Neural crest cell (in vitro differentiated cells): ENCODE data around the gene SLC39A11. TPM values are rescaled to one million over a fixed set of nuclear protein-coding genes. Genes with fewer than 3 reads are reported as not detected.

Experiments used
- DNase-seq: peaks from one replicate; pipeline ENCODE4 v3.0.0; 2021; ENCODE audit warnings: low read depth, mixed read lengths, low spot score
- H3K27ac Mint-ChIP-seq: one replicate; pipeline ENCODE4 v1.8.0; 2021; ENCODE audit warnings: mild to moderate bottlenecking, mixed read lengths; ENCODE audit not compliant: unreplicated experiment
- H3K27me3 Mint-ChIP-seq: 2 replicates; pipeline ENCODE4 v1.8.0; 2021; ENCODE audit warnings: low read depth, mild to moderate bottlenecking, mixed read lengths
- H3K36me3 Mint-ChIP-seq: 2 replicates; pipeline ENCODE4 v1.8.0; 2021; ENCODE audit warnings: low read depth, mild to moderate bottlenecking, mixed read lengths
- H3K4me1 Mint-ChIP-seq: 2 replicates; pipeline ENCODE4 v1.8.0; 2021; ENCODE audit warnings: mixed read lengths
- H3K4me3 Mint-ChIP-seq: one replicate; pipeline ENCODE4 v1.8.0; 2021; ENCODE audit warnings: mild to moderate bottlenecking, mixed read lengths
- H3K9me3 Mint-ChIP-seq: 2 replicates; pipeline ENCODE4 v1.8.0; 2021; ENCODE audit warnings: mixed read lengths
- CTCF ChIP-seq: fragments of 200-600 bp; sonication (generic); conservative IDR thresholded peaks from 2 replicates; pipeline ENCODE4 v1.5.0; 2021; ENCODE audit warnings: antibody characterized with exemption, mild to moderate bottlenecking
- total RNA-seq: library from RNA; stranded (reverse); gene quantifications from 2 replicates; pipeline ENCODE4 v1.2.1, GENCODE V29; 2021

The SLC39A11 gene
- total RNA-seq, 1 donor from 2014 or later = 11.3 TPM

- DNase-seq = no peak
- H3K4me1 Mint-ChIP-seq = peaks cover 3% of the 10 kb centered on the region
- H3K36me3 Mint-ChIP-seq = no peaks in the 10 kb centered on the region
- H3K4me3 Mint-ChIP-seq = no peak overlapping the region
- no peaks in the 10 kb centered on the region for H3K9me3 Mint-ChIP-seq
- no peak overlapping the region for H3K27ac Mint-ChIP-seq
- no peaks in the 10 kb centered on the region for H3K27me3 Mint-ChIP-seq
- no peak for TF ChIP-seq CTCF
Observed at GRCh38 chr17:72987166-72987565, 105.3 kb downstream of the SLC39A11 start.

GRCh38 chr17:72985882-72986720 is 106.4 kb downstream of the SLC39A11 start:
- H3K4me1 Mint-ChIP-seq = peaks cover 3% of the 10 kb centered on the region
- no peak overlapping the region for H3K27ac Mint-ChIP-seq
- no peaks in the 10 kb centered on the region for H3K9me3 Mint-ChIP-seq
- no peaks in the 10 kb centered on the region for H3K27me3 Mint-ChIP-seq
- peak; percentile 59 for DNase-seq
- H3K36me3 Mint-ChIP-seq = no peaks in the 10 kb centered on the region
- no peak overlapping the region for H3K4me3 Mint-ChIP-seq
- TF ChIP-seq CTCF = peak; percentile 80

- H3K4me3 Mint-ChIP-seq = no peak overlapping the region
- DNase-seq = no peak
- peaks cover 3% of the 10 kb centered on the region for H3K4me1 Mint-ChIP-seq
- no peak for TF ChIP-seq CTCF
- H3K27ac Mint-ChIP-seq = no peak overlapping the region
- H3K27me3 Mint-ChIP-seq = no peaks in the 10 kb centered on the region
- H3K9me3 Mint-ChIP-seq = no peaks in the 10 kb centered on the region
- no peaks in the 10 kb centered on the region for H3K36me3 Mint-ChIP-seq
Observed at GRCh38 chr17:72984926-72985325, 107.6 kb downstream of the SLC39A11 start.

- Mint-ChIP-seq H3K4me1 (peaks cover 3% of the 10 kb centered on the region), H3K9me3 (no peaks in the 10 kb centered on the region), H3K4me3 (no peak overlapping the region), H3K27me3 (no peaks in the 10 kb centered on the region), H3K27ac (no peak overlapping the region), H3K36me3 (no peaks in the 10 kb centered on the region)
- TF ChIP-seq CTCF = no peak
- no peak for DNase-seq
Observed at GRCh38 chr17:72984145-72984925, 108.2 kb downstream of the SLC39A11 start.

- Mint-ChIP-seq H3K4me1 (peaks cover 7% of the 10 kb centered on the region), H3K36me3 (no peaks in the 10 kb centered on the region), H3K4me3 (no peak overlapping the region), H3K27ac (no peak overlapping the region), H3K9me3 (peaks cover 3% of the 10 kb centered on the region), H3K27me3 (no peaks in the 10 kb centered on the region)
- no peak for TF ChIP-seq CTCF
- DNase-seq = no peak
Observed at GRCh38 chr17:72982680-72983079, 109.8 kb downstream of the SLC39A11 start.
